ENCODE data around the gene PGLYRP1.
A peak's percentile ranks its signal among the peaks of the same experiment; 100 is the strongest.

Gene PGLYRP1, protein sequence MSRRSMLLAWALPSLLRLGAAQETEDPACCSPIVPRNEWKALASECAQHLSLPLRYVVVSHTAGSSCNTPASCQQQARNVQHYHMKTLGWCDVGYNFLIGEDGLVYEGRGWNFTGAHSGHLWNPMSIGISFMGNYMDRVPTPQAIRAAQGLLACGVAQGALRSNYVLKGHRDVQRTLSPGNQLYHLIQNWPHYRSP

DNA sequence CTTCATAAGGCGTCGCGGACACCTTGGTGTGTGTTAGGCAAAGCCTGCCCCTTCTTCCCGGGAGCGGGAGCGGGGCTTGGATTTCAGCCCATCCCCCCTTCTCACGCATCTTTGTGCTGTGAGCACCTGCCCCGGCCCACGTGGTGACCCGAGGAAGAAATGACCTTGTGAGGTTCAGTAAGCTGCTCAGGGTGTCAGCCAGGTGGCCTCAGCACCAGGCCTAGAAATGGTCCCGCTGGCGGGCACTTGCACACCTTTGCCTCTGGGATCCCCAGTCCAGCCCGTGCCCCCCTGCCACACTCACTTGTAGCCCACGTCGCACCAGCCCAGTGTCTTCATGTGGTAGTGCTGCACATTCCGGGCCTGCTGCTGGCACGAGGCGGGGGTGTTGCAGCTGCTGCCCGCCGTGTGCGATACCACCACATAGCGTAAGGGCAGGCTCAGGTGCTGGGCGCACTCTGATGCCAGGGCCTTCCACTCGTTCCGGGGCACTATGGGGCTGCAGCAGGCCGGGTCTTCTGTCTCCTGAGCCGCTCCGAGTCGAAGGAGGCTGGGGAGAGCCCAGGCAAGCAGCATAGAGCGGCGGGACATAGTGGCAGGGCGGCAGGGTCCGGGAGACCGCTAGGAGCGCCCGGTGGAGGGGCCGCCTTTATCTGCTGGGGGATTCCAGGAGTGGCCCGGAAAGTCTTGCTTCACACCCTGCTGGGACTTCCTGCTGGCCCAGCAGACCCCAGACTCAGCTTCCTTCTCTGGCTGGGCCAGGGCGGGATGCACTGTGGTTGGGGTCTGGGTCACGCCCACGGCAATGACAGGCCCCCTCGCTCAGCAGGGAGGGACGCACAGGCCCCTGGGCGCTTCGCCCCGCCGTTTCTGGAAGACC lies at the start of gene PGLYRP1:
Gene PGLYRP1, minus strand, starts transcription at position 623 of the 880 bp plus-strand sequence. Its CDS starts 32 bp downstream, at position 591.
- H3K36me3 ChIP-seq (replicated peaks) = peaks cover 7% of the 10 kb centered on the region; the same call in 1 of the 2 replicates
- DNase-seq (ENCODE audit: low spot score in 2 of 2) = no peak
- no peaks in the 10 kb centered on the region for H3K27me3 ChIP-seq (ENCODE audit: low read depth)
- in situ Hi-C loops (cut with MboI; ENCODE audit: low sequenced_read_pairs) = no loop called here
- no peaks in the 10 kb centered on the region for H3K9me3 ChIP-seq
- no peak within 1 kb of the TSS for H3K4me3 ChIP-seq
- H3K4me1 ChIP-seq = no peaks in the 10 kb centered on the region

DNA sequence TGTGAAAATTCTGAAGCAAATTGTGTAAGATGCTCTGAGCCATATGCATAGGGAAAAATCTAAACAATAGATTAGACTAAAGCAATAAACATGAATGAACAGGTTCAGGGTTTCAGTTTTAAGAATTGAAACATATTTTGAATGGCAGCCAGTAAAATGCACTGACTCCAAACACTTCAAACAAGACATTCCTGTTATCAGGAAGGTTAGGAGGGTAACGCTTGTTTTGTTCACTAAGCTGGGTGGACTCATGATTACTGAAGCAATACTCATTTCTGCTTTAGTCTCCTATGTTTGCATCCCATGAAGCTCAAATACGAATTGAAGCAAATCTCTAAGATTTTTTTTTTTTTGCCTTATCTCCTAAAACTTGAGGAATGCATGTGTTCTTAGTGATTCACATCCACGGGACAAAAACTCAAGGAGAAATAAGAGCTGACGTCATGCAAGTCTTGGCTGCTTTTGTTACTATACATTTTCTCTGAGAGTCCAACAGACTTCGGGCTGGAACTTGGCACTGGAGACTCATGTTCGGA lies 47.0 kb upstream of the PGLYRP1 start:
- Histone ChIP-seq H3K4me3 (no peak overlapping the region), H3K36me3 (replicated peaks) (no peaks in the 10 kb centered on the region), H3K9me3 (no peaks in the 10 kb centered on the region), H3K4me1 (no peaks in the 10 kb centered on the region), H3K27me3 (ENCODE audit: low read depth) (peaks cover 20% of the 10 kb centered on the region)
- in situ Hi-C loops (cut with MboI; ENCODE audit: low sequenced_read_pairs) = no loop called here
- no peak for DNase-seq (ENCODE audit: low spot score in 2 of 2)

DNA sequence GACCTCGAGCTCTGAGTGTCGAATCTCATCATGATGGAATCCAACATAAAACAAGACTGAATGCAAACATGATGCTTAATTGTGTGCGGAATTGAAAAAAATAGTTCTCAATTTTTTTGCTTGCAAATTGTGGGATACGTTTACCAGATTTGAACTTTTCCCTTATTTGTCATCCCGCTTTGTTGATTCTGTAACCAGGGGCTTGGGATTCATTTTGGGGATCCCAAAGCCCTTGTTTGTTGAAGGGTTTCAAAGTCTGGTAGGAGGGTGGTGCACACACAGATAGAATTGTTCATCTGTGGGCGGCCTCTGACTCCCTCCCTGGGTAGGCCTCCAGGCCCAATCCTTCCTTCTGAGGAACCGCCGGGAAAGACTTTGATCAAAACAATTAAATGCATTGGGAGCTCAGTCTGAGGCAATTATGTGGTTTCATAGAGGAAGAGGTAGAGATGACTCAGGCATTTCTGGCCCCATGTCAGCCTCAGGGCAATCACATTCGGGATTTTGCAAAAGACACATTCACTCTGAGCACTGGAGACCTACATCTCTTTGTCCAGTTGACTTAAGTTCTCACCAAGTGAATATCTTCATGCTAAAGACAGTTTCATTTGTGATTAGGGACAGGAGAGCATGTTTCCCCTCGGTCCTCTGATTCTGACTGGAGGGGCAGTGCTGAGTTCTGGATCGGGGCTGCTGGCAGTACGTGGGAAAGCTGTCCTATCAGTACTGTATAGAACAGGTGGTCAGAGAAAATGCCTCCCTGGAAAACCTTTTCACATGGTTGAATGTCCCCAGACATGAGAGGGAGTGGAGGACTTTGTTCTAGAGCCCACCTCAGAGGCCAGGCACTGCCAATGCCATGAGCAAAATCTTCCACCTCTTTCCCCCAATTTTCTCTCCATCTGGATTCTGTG lies 45.7 kb upstream of the PGLYRP1 start:
- Histone ChIP-seq H3K27me3 (ENCODE audit: low read depth) (peaks cover 15% of the 10 kb centered on the region), H3K36me3 (replicated peaks) (no peaks in the 10 kb centered on the region), H3K9me3 (no peaks in the 10 kb centered on the region), H3K4me1 (no peaks in the 10 kb centered on the region), H3K4me3 (no peak overlapping the region)
- DNase-seq (ENCODE audit: low spot score in 2 of 2) = no peak
- in situ Hi-C loops (cut with MboI; ENCODE audit: low sequenced_read_pairs) = no loop called here

DNA sequence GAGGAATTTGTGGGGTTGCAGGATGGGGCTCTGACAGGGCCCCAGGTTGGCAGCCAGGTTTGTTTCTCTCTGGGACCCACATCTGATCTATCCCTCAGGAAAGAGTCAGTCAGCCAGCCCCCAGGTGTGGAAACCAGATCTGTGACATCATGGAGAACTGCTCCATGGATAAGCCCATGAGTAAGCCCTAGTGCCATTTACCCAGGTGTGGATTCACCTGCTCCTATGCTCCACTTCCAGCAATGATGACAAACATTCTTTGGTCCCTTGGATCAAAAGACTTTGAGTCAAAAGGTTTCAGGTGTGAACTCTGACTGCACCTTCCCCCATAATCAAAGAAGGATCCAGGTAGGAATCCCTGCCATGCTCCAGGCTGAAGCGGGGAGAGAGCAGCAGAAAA lies 44.8 kb upstream of the PGLYRP1 start:
- H3K9me3 ChIP-seq = no peaks in the 10 kb centered on the region
- no peaks in the 10 kb centered on the region for H3K36me3 ChIP-seq (replicated peaks)
- H3K4me3 ChIP-seq = no peak overlapping the region
- H3K27me3 ChIP-seq (ENCODE audit: low read depth) = peaks cover 9% of the 10 kb centered on the region
- no peaks in the 10 kb centered on the region for H3K4me1 ChIP-seq
- no peak for DNase-seq (ENCODE audit: low spot score in 2 of 2)
- in situ Hi-C loops (cut with MboI; ENCODE audit: low sequenced_read_pairs) = no loop called here

DNA sequence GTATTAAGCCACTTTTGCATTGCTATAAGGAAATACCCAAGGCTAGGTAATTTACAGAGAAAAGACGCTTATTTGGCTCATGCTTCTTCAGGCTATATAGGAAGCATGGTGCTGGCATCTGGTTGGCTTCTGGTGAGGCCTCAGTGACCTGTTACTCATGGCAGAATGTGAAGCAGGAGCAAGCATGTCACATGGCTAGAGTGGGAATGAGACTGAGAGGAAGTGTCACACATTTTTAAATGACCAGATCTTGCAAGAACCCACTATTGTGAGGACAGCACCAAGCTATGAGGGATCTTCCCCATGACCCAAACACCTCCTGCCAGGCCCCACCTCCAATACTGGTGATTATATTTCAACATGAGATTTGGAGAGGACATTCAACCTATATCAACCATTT lies 43.6 kb upstream of the PGLYRP1 start:
- in situ Hi-C loops (cut with MboI; ENCODE audit: low sequenced_read_pairs) = no loop called here
- Histone ChIP-seq H3K4me1 (no peaks in the 10 kb centered on the region), H3K36me3 (replicated peaks) (no peaks in the 10 kb centered on the region), H3K27me3 (ENCODE audit: low read depth) (peaks cover 9% of the 10 kb centered on the region), H3K4me3 (no peak overlapping the region), H3K9me3 (no peaks in the 10 kb centered on the region)
- DNase-seq (ENCODE audit: low spot score in 2 of 2) = no peak

DNA sequence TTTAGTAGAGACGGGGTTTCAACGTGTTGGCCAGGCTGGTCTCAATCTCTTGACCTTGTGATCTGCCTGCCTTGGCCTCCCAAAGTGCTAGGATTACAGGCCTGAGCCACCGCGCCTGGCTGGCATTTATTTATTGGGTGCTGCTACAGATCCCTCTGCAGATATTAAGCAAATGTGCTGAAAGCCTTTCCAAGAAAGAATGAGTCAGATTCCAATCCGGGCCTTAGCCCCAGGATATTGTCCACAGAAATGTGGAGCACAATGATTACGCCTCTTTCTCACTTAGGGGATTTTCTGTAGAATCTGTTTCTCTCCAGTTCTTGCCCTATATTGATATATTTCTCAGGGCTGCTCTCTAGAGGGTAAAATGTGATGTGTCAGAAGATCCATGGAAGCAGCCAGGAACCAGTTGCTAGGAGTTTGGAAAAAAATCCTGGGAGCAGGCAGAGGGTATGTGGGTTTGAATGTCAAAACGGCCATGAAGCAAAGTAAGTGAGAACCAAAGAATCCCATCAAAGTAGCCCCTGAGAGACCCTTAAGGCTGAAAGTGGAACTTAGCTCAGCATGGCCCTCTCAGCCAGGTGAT lies 42.7 kb upstream of the PGLYRP1 start:
- DNase-seq (ENCODE audit: low spot score in 2 of 2) = no peak
- H3K4me3 ChIP-seq = no peak overlapping the region
- H3K4me1 ChIP-seq = no peaks in the 10 kb centered on the region
- H3K36me3 ChIP-seq (replicated peaks) = no peaks in the 10 kb centered on the region
- peaks cover 9% of the 10 kb centered on the region for H3K27me3 ChIP-seq (ENCODE audit: low read depth)
- in situ Hi-C loops (cut with MboI; ENCODE audit: low sequenced_read_pairs) = no loop called here
- no peaks in the 10 kb centered on the region; the same call in 1 of the 2 replicates for H3K9me3 ChIP-seq

DNA sequence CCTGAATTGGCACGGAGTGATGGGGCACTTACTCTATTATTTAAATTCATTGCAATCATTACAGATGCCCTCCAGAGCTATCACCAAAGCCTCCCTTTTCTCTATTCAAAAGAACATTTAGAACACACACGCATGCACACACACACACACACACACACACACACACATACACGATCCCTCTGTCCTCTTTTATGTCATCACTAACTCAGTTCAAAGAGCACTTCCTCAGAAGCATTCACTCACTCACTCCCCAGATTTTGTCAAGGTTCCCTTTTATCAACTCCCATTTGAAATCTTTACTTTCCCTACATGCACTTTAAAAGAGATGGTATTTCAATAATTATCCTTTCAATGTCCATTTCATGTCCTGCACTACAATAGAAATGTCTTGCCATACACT lies 40.3 kb upstream of the PGLYRP1 start:
- H3K9me3 ChIP-seq = no peaks in the 10 kb centered on the region; the same call in 1 of the 2 replicates
- H3K27me3 ChIP-seq (ENCODE audit: low read depth) = peaks cover 12% of the 10 kb centered on the region; the same call in 1 of the 2 replicates
- no peaks in the 10 kb centered on the region for H3K36me3 ChIP-seq (replicated peaks)
- no peak overlapping the region for H3K4me3 ChIP-seq
- DNase-seq (ENCODE audit: low spot score in 2 of 2) = no peak
- no peaks in the 10 kb centered on the region for H3K4me1 ChIP-seq
- in situ Hi-C loops (cut with MboI; ENCODE audit: low sequenced_read_pairs) = no loop called here

DNA sequence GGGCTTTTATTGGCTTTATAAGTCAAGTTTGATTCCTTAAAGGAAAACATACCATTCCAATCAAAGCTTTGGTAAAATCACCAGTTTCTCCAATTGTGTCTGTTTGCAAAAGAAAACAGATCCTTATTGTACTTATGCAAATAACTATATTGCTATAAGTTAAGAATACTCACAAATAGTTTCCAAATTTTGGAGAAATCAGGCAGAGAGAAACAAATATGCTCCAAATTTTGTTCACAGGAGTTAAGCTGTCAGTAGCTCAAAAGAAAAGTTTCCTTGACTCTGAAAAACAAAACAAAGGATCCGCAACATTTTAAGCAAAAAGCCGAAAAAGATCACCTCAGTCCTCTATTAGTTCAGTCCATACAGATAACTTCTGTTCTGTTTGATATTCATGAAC lies 37.2 kb upstream of the PGLYRP1 start:
- Histone ChIP-seq H3K4me3 (no peak overlapping the region), H3K36me3 (replicated peaks) (no peaks in the 10 kb centered on the region), H3K9me3 (no peaks in the 10 kb centered on the region; the same call in 1 of the 2 replicates), H3K4me1 (no peaks in the 10 kb centered on the region), H3K27me3 (ENCODE audit: low read depth) (peaks cover 5% of the 10 kb centered on the region; the same call in 1 of the 2 replicates)
- DNase-seq (ENCODE audit: low spot score in 2 of 2) = no peak
- in situ Hi-C loops (cut with MboI; ENCODE audit: low sequenced_read_pairs) = no loop called here

DNA sequence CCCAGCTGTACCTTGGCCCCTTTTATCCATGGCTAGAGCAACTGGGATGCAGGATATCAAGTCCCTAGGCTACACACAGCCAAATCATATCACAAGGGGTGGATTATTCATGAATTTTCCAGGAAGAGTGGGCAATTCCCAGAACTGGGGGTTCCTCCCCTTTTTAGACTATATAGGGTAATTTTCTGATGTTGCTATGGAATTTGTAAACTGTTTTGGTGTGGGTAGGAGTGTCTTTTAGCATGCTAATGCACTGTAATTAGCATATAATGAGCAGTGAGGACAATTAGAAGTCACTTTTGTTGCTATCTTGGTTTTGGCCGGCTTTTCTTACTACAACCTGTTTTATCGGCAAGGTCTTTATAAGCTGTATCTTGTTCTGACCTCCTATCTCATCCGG lies 35.9 kb upstream of the PGLYRP1 start:
- H3K4me3 ChIP-seq = no peak overlapping the region
- in situ Hi-C loops (cut with MboI; ENCODE audit: low sequenced_read_pairs) = no loop called here
- no peaks in the 10 kb centered on the region for H3K36me3 ChIP-seq (replicated peaks)
- H3K27me3 ChIP-seq (ENCODE audit: low read depth) = peaks cover 5% of the 10 kb centered on the region; the same call in 1 of the 2 replicates
- H3K9me3 ChIP-seq = no peaks in the 10 kb centered on the region; the same call in 1 of the 2 replicates
- no peaks in the 10 kb centered on the region for H3K4me1 ChIP-seq
- DNase-seq (ENCODE audit: low spot score in 2 of 2) = no peak

DNA sequence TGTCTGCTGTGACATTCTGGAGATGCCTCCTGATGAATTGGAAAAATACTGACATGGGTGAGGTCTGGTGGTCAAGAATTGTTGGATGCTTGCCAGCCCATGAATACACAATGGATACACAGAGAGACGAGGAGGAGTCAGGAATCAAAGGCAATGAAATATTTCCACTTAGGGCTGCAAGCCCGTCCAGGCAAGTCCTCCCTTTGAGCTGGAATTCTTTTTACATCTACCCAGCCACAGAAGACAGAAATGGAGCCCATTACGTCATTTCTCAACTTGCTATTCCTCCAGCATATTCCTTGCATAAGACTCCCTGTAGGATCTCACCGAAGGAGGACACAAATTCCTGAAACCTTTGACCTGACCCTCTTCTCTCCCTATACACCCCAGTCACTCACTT lies 33.7 kb upstream of the PGLYRP1 start:
- H3K27me3 ChIP-seq (ENCODE audit: low read depth) = peaks cover 7% of the 10 kb centered on the region
- H3K9me3 ChIP-seq = no peaks in the 10 kb centered on the region; the same call in 1 of the 2 replicates
- no peaks in the 10 kb centered on the region for H3K4me1 ChIP-seq
- DNase-seq (ENCODE audit: low spot score in 2 of 2) = no peak
- in situ Hi-C loops (cut with MboI; ENCODE audit: low sequenced_read_pairs) = no loop called here
- no peaks in the 10 kb centered on the region for H3K36me3 ChIP-seq (replicated peaks)
- no peak overlapping the region for H3K4me3 ChIP-seq

DNA sequence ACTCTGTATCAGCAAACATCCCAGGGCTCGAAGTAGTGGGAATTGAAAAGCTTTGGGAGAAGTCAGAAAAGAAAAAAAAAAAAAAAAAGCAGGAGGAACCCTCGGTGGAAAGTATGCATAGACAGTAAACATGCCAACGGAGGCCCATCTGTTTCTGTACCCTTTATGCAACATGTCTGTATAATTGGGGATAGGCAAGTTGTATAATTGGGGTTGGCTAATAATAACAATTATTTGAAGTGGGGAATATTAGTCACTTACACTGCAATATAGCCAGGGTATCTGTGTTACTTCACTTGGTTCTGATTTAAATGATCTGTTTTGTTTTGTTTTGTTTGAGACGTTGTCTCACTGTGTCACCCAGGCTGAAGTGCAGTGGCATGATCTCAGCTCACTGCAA lies 30.0 kb upstream of the PGLYRP1 start:
- Histone ChIP-seq H3K9me3 (no peaks in the 10 kb centered on the region), H3K27me3 (ENCODE audit: low read depth) (peaks cover 5% of the 10 kb centered on the region), H3K4me3 (no peak overlapping the region), H3K4me1 (no peaks in the 10 kb centered on the region), H3K36me3 (replicated peaks) (no peaks in the 10 kb centered on the region)
- in situ Hi-C loops (cut with MboI; ENCODE audit: low sequenced_read_pairs) = no loop called here
- no peak for DNase-seq (ENCODE audit: low spot score in 2 of 2)

DNA sequence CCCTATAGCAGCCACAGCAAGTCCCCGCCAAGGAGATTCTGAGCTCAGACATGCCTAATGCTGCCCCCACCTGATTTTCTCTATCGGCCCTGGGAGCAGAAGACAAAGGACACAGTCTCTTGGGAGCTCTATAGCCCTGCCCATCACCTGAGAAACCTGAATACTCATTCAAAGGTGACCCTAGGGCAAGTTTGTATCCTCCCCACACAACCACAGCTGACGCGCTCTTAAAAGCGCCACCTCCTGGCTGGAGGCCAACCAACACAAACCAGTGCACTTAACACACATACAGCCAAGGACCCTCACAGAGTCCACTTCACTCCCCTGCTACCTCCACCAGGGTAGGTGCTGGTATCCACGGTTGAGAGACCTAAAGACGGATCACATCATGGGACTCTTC lies 26.7 kb upstream of the PGLYRP1 start:
- no peaks in the 10 kb centered on the region for H3K4me1 ChIP-seq
- peaks cover 17% of the 10 kb centered on the region for H3K27me3 ChIP-seq (ENCODE audit: low read depth)
- in situ Hi-C loops (cut with MboI; ENCODE audit: low sequenced_read_pairs) = no loop called here
- no peak overlapping the region for H3K4me3 ChIP-seq
- H3K9me3 ChIP-seq = no peaks in the 10 kb centered on the region
- peak in 1 of 2 experiments; percentile 49 for DNase-seq (ENCODE audit: low spot score in 2 of 2)
- no peaks in the 10 kb centered on the region for H3K36me3 ChIP-seq (replicated peaks)

DNA sequence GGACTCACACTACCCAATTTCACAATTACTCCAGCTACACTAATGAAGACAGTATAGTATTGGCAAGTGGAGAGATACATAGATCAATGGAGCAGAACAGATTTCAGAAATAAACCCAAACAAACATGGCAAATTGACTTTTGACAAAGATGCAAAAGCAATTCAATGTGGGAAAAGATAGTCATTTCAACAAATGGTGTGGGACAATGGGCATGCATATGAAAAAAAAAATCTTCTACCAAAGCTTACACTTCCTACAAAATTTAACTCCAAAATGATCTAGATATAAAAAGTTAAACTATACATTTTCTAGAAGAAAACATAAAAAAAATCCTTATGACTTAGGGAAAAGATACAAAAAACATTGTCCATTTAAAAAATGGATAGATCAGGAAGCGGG lies 20.7 kb upstream of the PGLYRP1 start:
- Histone ChIP-seq H3K36me3 (replicated peaks) (no peaks in the 10 kb centered on the region), H3K9me3 (no peaks in the 10 kb centered on the region), H3K27me3 (ENCODE audit: low read depth) (peaks cover 15% of the 10 kb centered on the region), H3K4me1 (no peaks in the 10 kb centered on the region), H3K4me3 (no peak overlapping the region)
- no peak for DNase-seq (ENCODE audit: low spot score in 2 of 2)
- in situ Hi-C loops (cut with MboI; ENCODE audit: low sequenced_read_pairs) = no loop called here
